ENCODE measurements around the gene PIEZO1. TPM values are rescaled to one million over a fixed set of nuclear protein-coding genes. Genes with fewer than 3 reads are reported as not detected.

PIEZO1 gene
- total and polyA plus RNA-seq, 2 experiments from 2014 or later, result 30.4 to 70.1 TPM

- peaks cover 44% of the 10 kb centered on the region for H3K79me2 ChIP-seq (replicated peaks; ENCODE audit: insufficient read depth)
- no peaks in the 10 kb centered on the region for H3K9me3 Mint-ChIP-seq
Observed at GRCh38 chr16:88705076-88705684, 79.8 kb downstream of the PIEZO1 start.

More at GRCh38 chr16:88705076-88705684, 79.8 kb downstream of the PIEZO1 start:
- Mint-ChIP-seq H3K27ac (no peak overlapping the region; the same call in 1 of the 2 replicates), H3K4me3 (peak overlapping the region; percentile 88), H3K4me1 (peaks cover 20% of the 10 kb centered on the region), H3K36me3 (ENCODE audit: low read depth) (no peaks in the 10 kb centered on the region; the same call in 2 of the 3 replicates), H3K27me3 (ENCODE audit: insufficient read depth, low read depth, poor library complexity) (peaks cover 17% of the 10 kb centered on the region)
- no peak overlapping the region for H2AFZ ChIP-seq
- H3K36me3 ChIP-seq (ENCODE audit: insufficient read depth), result no peaks in the 10 kb centered on the region
- TF ChIP-seq NANOG (IDR thresholded peaks at IDR 0.05; ENCODE audit: borderline replicate concordance) (no peak), CREB1 (CRISPR knock-in tag; IDR thresholded peaks at IDR 0.05; ENCODE audit: low read depth) (no peak), EZH2 (IDR thresholded peaks at IDR 0.05; ENCODE audit: low read depth, unreplicated experiment) (no peak), ZNF331 (CRISPR knock-in tag; IDR thresholded peaks at IDR 0.05; ENCODE audit: low read depth) (no peak), ETS1 (IDR thresholded peaks at IDR 0.05) (no peak), ZNF462 (CRISPR knock-in tag; IDR thresholded peaks at IDR 0.05) (no peak), ZNF114 (CRISPR knock-in tag; IDR thresholded peaks at IDR 0.05) (no peak), CTCF (conservative IDR thresholded peaks at IDR 0.05; ENCODE audit: low read depth in 2 of 2) (no peak)
- H4K20me1 ChIP-seq (replicated peaks; ENCODE audit: insufficient read depth), result peaks cover 5% of the 10 kb centered on the region
- ATAC-seq (no peak), DNase-seq (ENCODE audit: low spot score) (no peak)
- H3K4me1 ChIP-seq (ENCODE audit: insufficient read depth), result peaks cover 5% of the 10 kb centered on the region; the same call in 1 of the 2 replicates
- H3K9me2 ChIP-seq (ENCODE audit: insufficient read depth), result no peaks in the 10 kb centered on the region
- no peaks in the 10 kb centered on the region for H3K27me3 ChIP-seq (ENCODE audit: insufficient read depth)
- 0 out of 2 replicates have a peak, but pooled peaks cover 2% of the 10 kb centered on the region for H3F3A ChIP-seq (replicated peaks; ENCODE audit: low read depth)
- no peak overlapping the region for H3K27ac ChIP-seq (ENCODE audit: low read depth)
- peak overlapping the region; percentile 99 for H3K4me2 ChIP-seq
- H3K4me3 ChIP-seq, result peak overlapping the region; percentile 92

Measured in GM23338 (cell line).